GM06990 (cell line): ENCODE data around the gene JAG1.

ENCODE experiments used
- DNase-seq: peaks from one replicate; pipeline ENCODE4 v3.0.0-alpha.2; 2011; ENCODE audit not compliant: insufficient read length; ENCODE audit errors: extremely low read depth
- H3K27me3 ChIP-seq: replicated peaks from 2 replicates; pipeline ENCODE4 v1.6.0; 2011; ENCODE audit warnings: low read length; ENCODE audit not compliant: control insufficient read depth, insufficient read depth
- H3K36me3 ChIP-seq: 2 replicates; pipeline ENCODE4 v1.5.1; 2011; ENCODE audit warnings: low read length; ENCODE audit not compliant: control insufficient read depth, insufficient read depth
- H3K4me3 ChIP-seq: replicated peaks from 2 replicates; pipeline ENCODE4 v1.5.1; 2011; ENCODE audit warnings: low read depth, mild to moderate bottlenecking, control low read depth, low read length
- TF ChIP-seq, protein P1 (sequence below): IDR thresholded peaks from 2 replicates; pipeline ENCODE4 v1.5.1; 2011; ENCODE audit warnings: low read length, control low read depth, mild to moderate bottlenecking, inconsistent platforms; ENCODE audit not compliant: insufficient read depth, poor library complexity, severe bottlenecking

Gene JAG1

DNA sequence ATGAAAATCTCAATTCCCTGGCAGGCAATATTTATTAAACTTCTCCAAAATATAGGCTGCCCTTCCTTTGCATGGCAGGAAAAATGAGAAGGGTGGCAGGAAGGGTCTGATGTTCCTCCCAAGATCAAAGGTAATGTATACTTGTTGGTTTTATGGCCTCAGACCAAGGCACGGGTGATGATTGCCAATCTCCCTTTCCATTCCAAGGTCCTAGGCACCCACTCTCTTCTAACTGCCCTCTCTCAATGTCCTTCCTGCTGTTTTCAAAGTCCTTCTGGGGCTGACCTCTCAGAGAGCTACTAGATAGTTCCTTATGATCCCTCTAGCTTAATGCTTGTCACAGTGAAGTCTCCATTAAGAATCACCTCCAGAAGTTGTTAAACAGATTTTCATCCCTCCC is 15.6 kb upstream of the JAG1 start:
- H3K27me3 ChIP-seq, result no peaks in the 10 kb centered on the region; the same call in none of the 2 replicates
- TF ChIP-seq, protein P1, sequence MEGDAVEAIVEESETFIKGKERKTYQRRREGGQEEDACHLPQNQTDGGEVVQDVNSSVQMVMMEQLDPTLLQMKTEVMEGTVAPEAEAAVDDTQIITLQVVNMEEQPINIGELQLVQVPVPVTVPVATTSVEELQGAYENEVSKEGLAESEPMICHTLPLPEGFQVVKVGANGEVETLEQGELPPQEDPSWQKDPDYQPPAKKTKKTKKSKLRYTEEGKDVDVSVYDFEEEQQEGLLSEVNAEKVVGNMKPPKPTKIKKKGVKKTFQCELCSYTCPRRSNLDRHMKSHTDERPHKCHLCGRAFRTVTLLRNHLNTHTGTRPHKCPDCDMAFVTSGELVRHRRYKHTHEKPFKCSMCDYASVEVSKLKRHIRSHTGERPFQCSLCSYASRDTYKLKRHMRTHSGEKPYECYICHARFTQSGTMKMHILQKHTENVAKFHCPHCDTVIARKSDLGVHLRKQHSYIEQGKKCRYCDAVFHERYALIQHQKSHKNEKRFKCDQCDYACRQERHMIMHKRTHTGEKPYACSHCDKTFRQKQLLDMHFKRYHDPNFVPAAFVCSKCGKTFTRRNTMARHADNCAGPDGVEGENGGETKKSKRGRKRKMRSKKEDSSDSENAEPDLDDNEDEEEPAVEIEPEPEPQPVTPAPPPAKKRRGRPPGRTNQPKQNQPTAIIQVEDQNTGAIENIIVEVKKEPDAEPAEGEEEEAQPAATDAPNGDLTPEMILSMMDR, result no peak

DNA sequence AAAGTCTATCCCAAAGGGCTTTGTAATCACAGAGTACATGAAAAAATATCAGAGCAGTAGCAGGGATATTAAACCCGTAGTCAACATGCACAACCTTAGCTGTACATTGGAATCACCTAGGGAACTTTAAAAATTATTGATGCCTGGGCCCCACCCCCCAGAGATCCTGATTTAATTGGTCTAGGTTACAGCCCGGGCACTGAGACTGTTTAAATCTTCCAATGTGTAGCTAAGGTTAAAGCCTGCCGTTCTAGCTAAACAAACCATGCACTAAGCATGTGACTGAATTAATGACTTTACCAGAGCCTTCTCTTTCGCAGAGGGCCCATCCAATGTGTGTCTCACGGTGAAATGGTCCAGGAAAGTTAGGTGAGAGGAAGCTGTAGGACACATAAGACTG is 14.1 kb upstream of the JAG1 start:
- no peak for DNase-seq
- H3K4me3 ChIP-seq, result no peak overlapping the region
- H3K27me3 ChIP-seq, result no peaks in the 10 kb centered on the region; the same call in none of the 2 replicates
- TF ChIP-seq, protein P1, result no peak
- H3K36me3 ChIP-seq, result no peaks in the 10 kb centered on the region

More for the DNA sequence above, 15.6 kb upstream of the JAG1 start:
- DNase-seq, result no peak
- no peak overlapping the region for H3K4me3 ChIP-seq
- H3K36me3 ChIP-seq, result no peaks in the 10 kb centered on the region

DNA sequence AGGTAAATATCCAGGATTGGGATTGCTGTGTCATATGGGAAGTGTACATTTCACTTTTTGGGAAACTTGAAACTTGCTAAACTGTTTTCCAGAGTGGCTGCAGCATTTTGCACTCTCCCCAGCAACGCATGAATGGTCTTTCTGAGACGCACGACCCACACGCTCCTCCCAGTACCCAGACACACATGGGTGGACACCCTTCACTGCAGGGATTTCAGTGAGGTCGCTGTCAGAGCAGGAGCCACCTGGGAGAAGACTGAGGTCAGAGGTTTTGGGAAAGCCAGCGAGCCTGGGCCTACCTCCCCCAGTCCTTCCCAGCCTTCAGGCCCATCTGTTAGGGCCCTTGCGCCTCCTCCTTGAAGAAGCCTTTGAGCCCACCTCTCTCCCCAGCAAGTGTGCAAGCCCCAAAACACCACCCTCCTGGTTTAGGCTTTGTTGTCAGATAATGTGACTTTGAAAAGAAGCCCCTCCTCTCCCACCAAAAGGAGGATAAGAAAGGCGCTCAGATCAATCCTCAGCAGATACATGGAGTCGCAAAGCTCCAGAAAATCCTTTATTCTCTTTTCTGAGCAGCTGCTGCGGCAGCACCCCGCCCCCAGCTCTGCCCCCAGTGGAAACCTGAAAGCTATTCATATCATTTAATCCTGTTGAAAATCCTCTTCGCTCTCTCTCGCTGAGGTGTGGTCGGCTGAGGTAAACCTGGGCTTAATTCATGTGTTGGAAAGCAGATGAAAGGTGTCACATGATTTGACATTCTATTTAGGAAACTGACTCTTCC is 12.7 kb upstream of the JAG1 start:
- no peaks in the 10 kb centered on the region; the same call in none of the 2 replicates for H3K27me3 ChIP-seq
- DNase-seq, result no peak
- no peak overlapping the region for H3K4me3 ChIP-seq
- H3K36me3 ChIP-seq, result no peaks in the 10 kb centered on the region
- TF ChIP-seq, protein P1, result no peak

DNA sequence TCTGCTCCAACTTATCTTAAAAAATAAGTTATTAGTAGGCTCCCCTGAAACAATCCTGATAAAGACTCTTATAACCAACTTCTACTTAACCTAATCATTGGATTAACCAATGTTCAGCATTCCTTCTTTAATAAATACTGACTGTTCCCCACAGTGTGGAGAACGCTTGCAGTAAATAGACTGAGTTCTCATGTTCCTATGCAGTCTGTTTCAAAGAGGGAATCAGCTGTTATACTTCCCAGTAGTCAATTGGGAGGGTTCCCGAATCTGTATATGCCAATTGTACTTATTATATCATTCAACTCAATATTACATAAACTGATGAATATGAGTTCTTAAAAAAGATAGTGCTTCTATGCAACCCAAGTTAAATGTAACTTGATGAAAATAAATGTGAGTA is 9.7 kb upstream of the JAG1 start:
- DNase-seq, result no peak
- Histone ChIP-seq H3K4me3 (no peak overlapping the region), H3K36me3 (no peaks in the 10 kb centered on the region), H3K27me3 (no peaks in the 10 kb centered on the region; the same call in none of the 2 replicates)
- TF ChIP-seq, protein P1, result no peak

DNA sequence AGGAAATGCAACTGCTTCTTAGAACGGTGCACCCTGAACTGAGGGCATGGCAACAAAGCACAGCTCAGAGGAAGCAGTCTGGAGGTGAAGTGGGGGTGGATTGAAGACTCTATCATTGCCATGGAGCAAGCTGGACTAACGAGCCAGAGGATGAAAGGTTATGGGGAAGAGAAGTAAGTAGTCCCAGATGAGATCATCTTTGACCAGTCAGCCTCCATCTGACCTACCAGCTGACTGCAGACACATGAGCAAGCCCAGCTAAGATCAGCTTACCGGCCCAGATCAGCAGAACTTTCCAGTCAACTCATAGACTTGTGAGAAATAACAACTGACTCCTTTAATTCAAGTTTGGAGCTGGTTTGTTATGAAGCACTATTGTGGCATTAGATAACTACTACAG is 9.1 kb upstream of the JAG1 start:
- Histone ChIP-seq H3K4me3 (no peak overlapping the region), H3K36me3 (no peaks in the 10 kb centered on the region), H3K27me3 (no peaks in the 10 kb centered on the region; the same call in 1 of the 2 replicates)
- DNase-seq, result no peak
- TF ChIP-seq, protein P1, result no peak
